NCI-H526 (cell line): ENCODE measurements around the gene PRIM2.
"Not testable (repeated sequence)": the region's sequence is repeated elsewhere in the genome, so short reads cannot be mapped to it uniquely, and the experiment has no call there.

ENCODE experiments used
- DNase-seq, 2 experiments: peaks; one replicate each; lab custom pipeline; 2025; lab: John Stamatoyannopoulos, UW

PRIM2 gene

GRCh38 chr6:57317060-57317943 is at the start of gene PRIM2:
PRIM2 (plus strand) TSS chr6:57317630; CDS start chr6:57318446, 816 bp downstream.
- peak; percentile 68 to 91 for DNase-seq

GRCh38 chr6:57268294-57268640 is 49.2 kb upstream of the PRIM2 start:
- DNase-seq, result no peak

GRCh38 chr6:57274113-57274824 is 43.2 kb upstream of the PRIM2 start:
- not testable (repeated sequence) for DNase-seq

GRCh38 chr6:57275384-57275783 is 42.0 kb upstream of the PRIM2 start:
- DNase-seq, result no peak

- no peak for DNase-seq
Measured at GRCh38 chr6:57276946-57277345, 40.5 kb upstream of the PRIM2 start.

GRCh38 chr6:57278570-57278969 is 38.9 kb upstream of the PRIM2 start:
- peak in 1 of 2 experiments; percentile 26 for DNase-seq

GRCh38 chr6:57279013-57279412 is 38.4 kb upstream of the PRIM2 start:
- DNase-seq, result no peak

- DNase-seq, result no peak
Measured at GRCh38 chr6:57283106-57283505, 34.3 kb upstream of the PRIM2 start.

- DNase-seq, result no peak
Measured at GRCh38 chr6:57283911-57284455, 33.4 kb upstream of the PRIM2 start.

- peak; percentile 16 to 42 for DNase-seq
Measured at GRCh38 chr6:57288136-57288535, 29.3 kb upstream of the PRIM2 start.

- not testable (repeated sequence) for DNase-seq
Measured at GRCh38 chr6:57293472-57293871, 24.0 kb upstream of the PRIM2 start.

- no peak for DNase-seq
Measured at GRCh38 chr6:57294862-57295445, 22.5 kb upstream of the PRIM2 start.

GRCh38 chr6:57297505-57297904 is 19.9 kb upstream of the PRIM2 start:
- no peak for DNase-seq

GRCh38 chr6:57298741-57299140 is 18.7 kb upstream of the PRIM2 start:
- no peak for DNase-seq

- no peak for DNase-seq
Measured at GRCh38 chr6:57301757-57302156, 15.7 kb upstream of the PRIM2 start.

- DNase-seq, result no peak
Measured at GRCh38 chr6:57302477-57302876, 15.0 kb upstream of the PRIM2 start.

GRCh38 chr6:57303931-57304681 is 13.3 kb upstream of the PRIM2 start:
- no peak for DNase-seq

GRCh38 chr6:57305107-57305506 is 12.3 kb upstream of the PRIM2 start:
- no peak for DNase-seq

- DNase-seq, result no peak
Measured at GRCh38 chr6:57305761-57306160, 11.7 kb upstream of the PRIM2 start.

GRCh38 chr6:57306273-57306672 is 11.2 kb upstream of the PRIM2 start:
- DNase-seq, result no peak

GRCh38 chr6:57307850-57308249 is 9.6 kb upstream of the PRIM2 start:
- DNase-seq, result no peak

GRCh38 chr6:57308755-57309154 is 8.7 kb upstream of the PRIM2 start:
- DNase-seq, result not testable (repeated sequence)
